Measurements from ENCODE around the gene PDE4D.

The PDE4D gene

GRCh38 chr5:59725392-59725767, 168.1 kb downstream of the PDE4D start:
- no peak overlapping the region for H3K27ac ChIP-seq (replicated peaks)
- H3K4me3 ChIP-seq (replicated peaks; ENCODE audit: insufficient read depth, low read length) = no peak overlapping the region
- no peak for DNase-seq (ENCODE audit: low read depth in 1 of 2, low spot score in 1 of 2)
- no peaks in the 10 kb centered on the region for H3K27me3 ChIP-seq (ENCODE audit: insufficient read depth, poor library complexity, severe bottlenecking)
- TF ChIP-seq REST (IDR thresholded peaks at IDR 0.05; ENCODE audit: insufficient replicate concordance, low read depth) (no peak), POLR2AphosphoS5 (IDR thresholded peaks at IDR 0.05; ENCODE audit: low read depth) (no peak), GABPA (IDR thresholded peaks at IDR 0.05; ENCODE audit: low read depth) (no peak), CTCF (IDR thresholded peaks at IDR 0.05; ENCODE audit: insufficient read depth, low read length) (no peak), SPI1 (IDR thresholded peaks at IDR 0.05; ENCODE audit: borderline replicate concordance, low read depth) (no peak)

GRCh38 chr5:59724482-59725391, 168.8 kb downstream of the PDE4D start:
- no peak overlapping the region for H3K4me3 ChIP-seq (replicated peaks; ENCODE audit: insufficient read depth, low read length)
- peak; percentile 42 for TF ChIP-seq CTCF (IDR thresholded peaks at IDR 0.05; ENCODE audit: insufficient read depth, low read length)
- TF ChIP-seq REST (IDR thresholded peaks at IDR 0.05; ENCODE audit: insufficient replicate concordance, low read depth) = no peak
- peak in 1 of 2 experiments; percentile 16 for DNase-seq (ENCODE audit: low read depth in 1 of 2, low spot score in 1 of 2)
- H3K27ac ChIP-seq (replicated peaks) = no peak overlapping the region
- no peaks in the 10 kb centered on the region for H3K27me3 ChIP-seq (ENCODE audit: insufficient read depth, poor library complexity, severe bottlenecking)

- Histone ChIP-seq H3K4me3 (replicated peaks; ENCODE audit: insufficient read depth, low read length) (no peak overlapping the region), H3K27me3 (ENCODE audit: insufficient read depth, poor library complexity, severe bottlenecking) (no peaks in the 10 kb centered on the region), H3K27ac (replicated peaks) (no peak overlapping the region)
- TF ChIP-seq CTCF (IDR thresholded peaks at IDR 0.05; ENCODE audit: insufficient read depth, low read length) (no peak), GABPA (IDR thresholded peaks at IDR 0.05; ENCODE audit: low read depth) (no peak), REST (IDR thresholded peaks at IDR 0.05; ENCODE audit: insufficient replicate concordance, low read depth) (no peak), POLR2AphosphoS5 (IDR thresholded peaks at IDR 0.05; ENCODE audit: low read depth) (no peak), SPI1 (IDR thresholded peaks at IDR 0.05; ENCODE audit: borderline replicate concordance, low read depth) (no peak)
- DNase-seq (ENCODE audit: low read depth in 1 of 2, low spot score in 1 of 2) = no peak
Observed at GRCh38 chr5:59722874-59723273, 170.7 kb downstream of the PDE4D start.
